HG02973 (cell line): ENCODE measurements around the gene ACYP2.
"Not testable (repeated sequence)": the region's sequence is repeated elsewhere in the genome, so short reads cannot be mapped to it uniquely, and the experiment has no call there.

Source experiments
- ATAC-seq: cut with Tn5 transposase; IDR thresholded peaks from one replicate; pipeline ENCODE4 v1.9.1; 2021; ENCODE audit warnings: moderate library complexity; ENCODE audit not compliant: unreplicated experiment

Gene ACYP2

GRCh38 chr2:54262015-54262765 lies 146.8 kb downstream of the ACYP2 start:
- ATAC-seq, result no peak

GRCh38 chr2:54265081-54265480 lies 149.7 kb downstream of the ACYP2 start:
- not testable (repeated sequence) for ATAC-seq

- no peak for ATAC-seq
Measured at GRCh38 chr2:54267577-54267976, 152.2 kb downstream of the ACYP2 start.

GRCh38 chr2:54271189-54271588 lies 155.8 kb downstream of the ACYP2 start:
- ATAC-seq, result no peak

- ATAC-seq, result peak; percentile 96
Measured at GRCh38 chr2:54271843-54272627, 156.6 kb downstream of the ACYP2 start.

- ATAC-seq, result no peak
Measured at GRCh38 chr2:54274781-54275242, 159.4 kb downstream of the ACYP2 start.

- no peak for ATAC-seq
Measured at GRCh38 chr2:54275541-54275940, 160.1 kb downstream of the ACYP2 start.

- no peak for ATAC-seq
Measured at GRCh38 chr2:54279385-54279784, 164.0 kb downstream of the ACYP2 start.

GRCh38 chr2:54284826-54285225 lies 169.4 kb downstream of the ACYP2 start:
- no peak for ATAC-seq

GRCh38 chr2:54285451-54285850 lies 170.0 kb downstream of the ACYP2 start:
- ATAC-seq, result no peak

- ATAC-seq, result no peak
Measured at GRCh38 chr2:54287532-54287931, 172.1 kb downstream of the ACYP2 start.

GRCh38 chr2:54289917-54290316 lies 174.5 kb downstream of the ACYP2 start:
- ATAC-seq, result no peak

- no peak for ATAC-seq
Measured at GRCh38 chr2:54290356-54291025, 175.1 kb downstream of the ACYP2 start.

- ATAC-seq, result not testable (repeated sequence)
Measured at GRCh38 chr2:54294665-54295064, 179.2 kb downstream of the ACYP2 start.

- no peak for ATAC-seq
Measured at GRCh38 chr2:54295911-54296310, 180.5 kb downstream of the ACYP2 start.

- ATAC-seq, result no peak
Measured at GRCh38 chr2:54298514-54298913, 183.1 kb downstream of the ACYP2 start.

- no peak for ATAC-seq
Measured at GRCh38 chr2:54303631-54304030, 188.2 kb downstream of the ACYP2 start.

GRCh38 chr2:54306556-54306955 lies 191.1 kb downstream of the ACYP2 start:
- no peak for ATAC-seq

GRCh38 chr2:54308186-54308585 lies 192.8 kb downstream of the ACYP2 start:
- ATAC-seq, result no peak

- no peak for ATAC-seq
Measured at GRCh38 chr2:54308782-54309181, 193.4 kb downstream of the ACYP2 start.

GRCh38 chr2:54310311-54310710 lies 194.9 kb downstream of the ACYP2 start:
- ATAC-seq, result no peak

GRCh38 chr2:54310961-54311360 lies 195.5 kb downstream of the ACYP2 start:
- no peak for ATAC-seq
